ENCODE results near the gene IQCM.
"Not testable (repeated sequence)": the region's sequence is repeated elsewhere in the genome, so short reads cannot be mapped to it uniquely, and the experiment has no call there.

The IQCM gene

GRCh38 chr4:149555146-149555545 is 260.5 kb downstream of the IQCM start:
- DNase-seq, result no peak

- DNase-seq, result no peak
These were observed 261.6 kb downstream of the IQCM start for GRCh38 chr4:149553959-149554520.

- no peak for DNase-seq
These were observed 263.0 kb downstream of the IQCM start for GRCh38 chr4:149552601-149553000.

GRCh38 chr4:149549911-149550310 is 265.7 kb downstream of the IQCM start:
- DNase-seq, result no peak

- no peak for DNase-seq
These were observed 280.9 kb downstream of the IQCM start for GRCh38 chr4:149534779-149535178.

- DNase-seq, result no peak
These were observed 283.8 kb downstream of the IQCM start for GRCh38 chr4:149531861-149532260.

GRCh38 chr4:149523039-149523438 is 292.6 kb downstream of the IQCM start:
- DNase-seq, result no peak

GRCh38 chr4:149521611-149522425 is 293.8 kb downstream of the IQCM start:
- DNase-seq, result no peak

- no peak for DNase-seq
These were observed 297.2 kb downstream of the IQCM start for GRCh38 chr4:149518471-149518870.

- DNase-seq, result no peak
These were observed 302.6 kb downstream of the IQCM start for GRCh38 chr4:149513081-149513480.

GRCh38 chr4:149512501-149512900 is 303.1 kb downstream of the IQCM start:
- no peak for DNase-seq

GRCh38 chr4:149511558-149512298 is 303.9 kb downstream of the IQCM start:
- no peak for DNase-seq

GRCh38 chr4:149507309-149507708 is 308.3 kb downstream of the IQCM start:
- DNase-seq, result not testable (repeated sequence)

- DNase-seq, result no peak
These were observed 314.8 kb downstream of the IQCM start for GRCh38 chr4:149500806-149501205.

GRCh38 chr4:149499726-149500125 is 315.9 kb downstream of the IQCM start:
- DNase-seq, result no peak

- DNase-seq, result no peak
These were observed 317.4 kb downstream of the IQCM start for GRCh38 chr4:149498246-149498645.

GRCh38 chr4:149493492-149493891 is 322.2 kb downstream of the IQCM start:
- no peak for DNase-seq

GRCh38 chr4:149489321-149489720 is 326.3 kb downstream of the IQCM start:
- DNase-seq, result no peak

- no peak for DNase-seq
These were observed 328.8 kb downstream of the IQCM start for GRCh38 chr4:149486861-149487260.

- DNase-seq, result not testable (repeated sequence)
These were observed 347.0 kb downstream of the IQCM start for GRCh38 chr4:149468669-149469068.

- no peak for DNase-seq
These were observed 349.2 kb downstream of the IQCM start for GRCh38 chr4:149466446-149466845.

- DNase-seq, result no peak
These were observed 349.7 kb downstream of the IQCM start for GRCh38 chr4:149465955-149466354.

- DNase-seq, result no peak
These were observed 372.1 kb downstream of the IQCM start for GRCh38 chr4:149443537-149443936.

GRCh38 chr4:149441338-149441737 is 374.3 kb downstream of the IQCM start:
- no peak for DNase-seq
